Measurements from ENCODE around the gene SLCO3A1.
"Not testable (repeated sequence)": the region's sequence is repeated elsewhere in the genome, so short reads cannot be mapped to it uniquely, and the experiment has no call there.

The SLCO3A1 gene

DNA sequence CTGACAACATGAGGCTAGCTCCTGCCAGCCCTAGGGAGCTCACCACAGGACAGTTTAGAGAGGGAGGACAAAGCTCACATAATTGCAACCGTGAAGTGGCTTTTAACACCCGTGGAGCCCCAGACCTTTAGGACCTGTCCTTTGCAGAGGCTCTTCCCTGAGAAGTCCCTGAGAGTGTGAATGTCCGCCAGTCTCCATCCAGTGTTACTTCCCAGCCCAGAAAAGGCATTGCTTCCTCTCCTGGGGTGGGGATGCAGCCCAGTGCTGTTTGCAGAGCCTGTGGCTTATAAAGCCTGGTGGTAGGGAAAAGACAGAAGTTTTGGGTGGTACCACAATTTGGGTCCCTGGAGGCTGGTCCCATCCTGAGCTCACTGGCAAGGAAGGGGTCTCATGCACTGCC is 182.0 kb downstream of the SLCO3A1 start:
- DNase-seq (ENCODE audit: low read depth in 2 of 2): no peak

DNA sequence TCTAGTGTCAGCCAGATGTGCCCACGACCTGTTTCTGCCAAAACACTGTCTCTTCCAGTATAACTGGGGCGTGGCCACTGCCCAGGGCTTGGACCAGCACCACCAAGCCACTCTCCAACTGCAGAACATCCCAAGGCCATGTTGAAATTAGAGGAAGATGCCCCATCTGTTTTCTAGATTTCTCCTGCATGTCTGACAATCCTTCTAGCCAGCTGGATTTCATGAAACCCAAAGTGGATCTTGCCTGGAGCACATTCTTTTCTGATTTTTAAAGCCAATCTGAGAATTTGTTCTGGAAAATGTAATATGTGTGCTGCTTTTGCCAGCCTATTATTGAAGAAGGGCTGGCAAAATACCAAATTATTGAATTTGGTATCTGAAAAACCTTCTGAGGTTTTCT is 182.5 kb downstream of the SLCO3A1 start:
- DNase-seq (ENCODE audit: low read depth in 2 of 2): no peak

DNA sequence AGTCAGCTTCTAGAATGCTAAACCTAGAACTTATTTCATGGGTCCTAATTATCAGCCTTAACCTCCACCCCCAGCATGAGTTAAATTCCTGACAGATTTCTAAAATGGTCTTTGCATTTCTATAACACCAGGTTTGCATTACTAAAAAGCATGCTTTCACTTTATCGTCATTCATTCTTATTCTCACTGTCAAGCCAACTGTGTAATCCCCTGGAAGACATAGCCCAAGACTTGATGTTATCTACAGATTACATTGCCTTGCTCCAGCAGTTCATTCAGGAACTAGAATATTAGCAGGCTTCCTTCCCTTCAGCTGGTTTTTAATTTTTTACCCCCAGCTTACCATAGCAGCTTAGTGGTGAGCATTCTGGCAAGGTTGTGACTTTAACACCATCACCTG is 184.0 kb downstream of the SLCO3A1 start:
- DNase-seq (ENCODE audit: low read depth in 2 of 2): no peak

DNA sequence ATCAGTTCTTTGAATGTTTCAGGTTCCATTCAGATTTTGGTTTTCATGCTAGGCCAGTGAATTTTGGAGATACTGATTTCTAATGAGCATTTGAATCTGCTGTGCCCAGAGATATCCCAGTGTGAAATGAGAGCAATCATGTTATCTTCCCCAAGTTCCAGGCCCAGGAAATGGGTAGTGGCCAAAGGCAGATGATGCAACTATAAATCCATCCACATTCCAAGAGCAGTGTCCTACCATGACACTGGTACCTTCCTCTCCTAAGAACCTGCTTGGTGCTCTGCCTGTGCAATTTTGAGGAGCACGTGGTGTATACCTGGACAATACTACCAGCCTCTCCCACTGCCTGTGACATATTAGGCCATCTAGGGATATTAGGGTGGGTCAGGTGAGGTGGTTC is 186.8 kb downstream of the SLCO3A1 start:
- DNase-seq (ENCODE audit: low read depth in 2 of 2): no peak

DNA sequence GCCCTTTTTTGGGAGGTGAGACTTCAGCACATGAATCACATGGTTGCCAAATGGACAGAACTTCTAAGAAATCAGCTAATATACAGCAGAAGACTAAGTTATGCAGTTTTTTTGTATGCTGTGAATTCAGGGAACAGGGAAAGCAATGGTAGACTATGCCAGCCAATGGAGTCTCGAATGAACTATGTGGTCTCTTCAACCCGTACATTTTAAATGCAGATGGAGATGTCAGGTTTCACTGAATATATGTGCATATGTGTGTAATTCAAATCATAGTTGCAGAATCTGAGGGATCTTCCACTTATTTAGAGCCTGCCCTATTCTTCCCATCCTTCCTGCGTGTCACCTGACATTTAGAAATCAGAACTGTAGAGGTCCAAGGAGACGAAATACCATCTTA is 187.9 kb downstream of the SLCO3A1 start:
- no peak for DNase-seq (ENCODE audit: low read depth in 2 of 2)

DNA sequence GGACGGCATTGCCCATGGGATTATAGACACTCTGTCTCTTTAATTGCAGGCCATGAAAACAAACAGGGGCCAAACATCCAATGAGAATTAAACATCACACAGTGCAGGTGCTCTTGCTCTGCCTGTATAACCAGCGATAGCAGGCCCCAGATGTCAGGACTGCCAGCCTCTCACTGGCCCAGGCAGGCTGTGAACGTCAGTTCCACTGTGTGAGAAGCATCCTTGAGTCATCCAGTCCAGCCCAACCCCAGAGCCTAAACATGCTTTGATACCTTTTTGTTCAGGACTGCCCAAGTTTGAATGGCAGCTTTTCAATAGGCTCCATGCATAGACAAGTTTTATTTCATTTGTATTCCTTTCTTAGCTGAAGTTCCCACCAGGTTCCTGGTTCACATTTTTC is 189.8 kb downstream of the SLCO3A1 start:
- DNase-seq (ENCODE audit: low read depth in 2 of 2): no peak

DNA sequence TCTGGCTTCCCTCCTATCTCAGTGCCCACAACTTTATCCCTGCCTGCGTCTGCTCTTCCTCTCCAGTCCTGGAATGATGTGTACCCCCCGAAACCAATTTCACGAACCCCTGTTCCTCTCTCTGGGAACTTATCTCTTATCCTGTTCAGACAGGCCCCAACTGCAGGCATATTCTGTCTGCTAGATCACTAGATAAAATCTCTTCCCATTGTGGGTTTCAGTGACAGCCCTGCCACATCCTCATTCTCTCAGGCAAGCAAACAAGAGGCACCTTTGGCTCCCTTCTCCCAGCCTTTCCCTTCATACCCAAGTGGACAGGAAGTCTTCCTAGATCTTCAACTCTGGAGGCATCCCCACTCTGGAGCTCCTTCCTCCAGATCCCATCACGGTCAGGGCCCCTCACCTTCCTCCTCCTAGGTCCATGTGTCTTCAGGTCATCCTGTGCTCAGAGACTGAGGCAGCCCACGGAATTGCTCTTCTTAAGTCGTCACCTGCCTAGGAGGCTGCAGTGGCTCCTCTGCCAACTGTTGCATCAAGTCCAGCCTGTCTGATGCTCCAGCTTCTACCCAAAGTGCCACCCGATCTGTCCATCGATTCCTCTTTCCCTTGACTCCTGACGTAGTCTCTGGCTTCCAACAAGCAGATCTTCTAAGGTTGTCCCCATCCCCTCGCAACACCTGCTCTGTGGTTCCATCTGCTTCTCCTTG is 190.8 kb downstream of the SLCO3A1 start:
- no peak for DNase-seq (ENCODE audit: low read depth in 2 of 2)

DNA sequence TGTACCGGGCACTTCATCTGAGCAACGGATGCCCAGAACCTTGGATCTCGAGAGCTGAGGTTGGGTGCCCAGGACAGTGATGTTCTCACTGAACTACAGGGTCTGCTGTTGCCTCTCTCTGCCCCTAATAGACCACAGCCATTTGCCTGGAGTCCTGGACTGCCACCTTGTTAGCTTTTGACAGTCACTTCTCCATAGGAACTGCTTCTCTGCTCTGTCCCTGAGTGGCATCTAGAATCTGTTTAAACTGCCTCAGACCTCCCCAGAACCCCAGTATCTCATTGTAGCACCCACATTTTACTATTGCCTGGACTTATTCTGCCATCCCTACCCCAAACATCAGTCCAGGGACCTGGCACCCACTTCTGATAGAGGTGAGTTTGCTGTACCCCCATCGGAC is 194.4 kb downstream of the SLCO3A1 start:
- DNase-seq (ENCODE audit: low read depth in 2 of 2): no peak

DNA sequence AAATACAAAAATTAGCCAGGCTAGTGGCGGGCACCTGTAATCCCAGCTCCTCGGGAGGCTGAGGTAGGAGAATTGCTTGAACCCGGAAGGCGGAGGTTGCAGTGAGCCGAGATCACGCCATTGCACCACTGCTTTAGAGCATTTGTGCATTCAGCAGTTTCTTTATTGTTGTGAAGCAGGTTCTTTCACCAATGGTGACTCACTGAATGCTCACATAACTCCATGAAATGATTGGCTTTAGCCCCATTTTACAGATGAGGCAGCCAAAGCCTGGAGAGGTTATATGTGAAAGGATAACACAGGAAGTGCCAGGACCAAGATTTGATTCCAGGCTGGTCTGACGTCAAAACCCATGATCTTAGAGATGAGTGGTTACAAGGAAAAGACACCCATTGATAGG is 195.2 kb downstream of the SLCO3A1 start:
- no peak for DNase-seq (ENCODE audit: low read depth in 2 of 2)

DNA sequence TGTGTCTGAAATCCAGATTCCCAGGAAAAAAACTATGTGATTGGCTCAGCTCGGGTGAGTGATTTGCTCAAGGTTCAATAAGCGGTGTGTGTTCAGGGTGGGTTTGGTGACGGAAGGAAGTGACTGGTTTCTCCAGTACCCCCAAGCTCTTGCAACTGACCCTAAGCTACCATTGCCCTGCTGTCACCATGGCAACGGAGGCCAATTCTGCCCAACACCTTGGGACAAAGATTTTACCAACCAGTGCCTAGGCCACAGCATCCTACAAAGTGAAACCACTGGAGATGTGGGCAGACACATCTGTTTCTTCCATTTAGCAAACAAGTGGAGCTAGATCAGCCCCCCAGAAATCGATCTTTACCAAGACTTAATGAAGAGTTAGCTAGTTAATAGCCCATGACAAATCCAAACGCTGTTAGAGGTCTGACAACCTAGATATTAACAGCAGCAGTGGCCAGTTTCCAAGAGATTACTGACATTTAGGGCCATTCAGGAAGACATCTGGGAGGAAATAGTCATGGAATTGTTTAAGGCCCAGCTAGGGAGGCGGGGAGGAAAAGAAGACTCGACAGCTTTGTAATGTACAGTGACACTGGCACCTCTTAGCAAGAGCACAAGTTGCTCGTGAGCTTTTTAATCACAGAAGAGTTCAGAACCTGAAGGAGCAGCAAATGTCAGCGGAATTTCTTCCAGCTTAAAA is 195.9 kb downstream of the SLCO3A1 start:
- DNase-seq (ENCODE audit: low read depth in 2 of 2): no peak

DNA sequence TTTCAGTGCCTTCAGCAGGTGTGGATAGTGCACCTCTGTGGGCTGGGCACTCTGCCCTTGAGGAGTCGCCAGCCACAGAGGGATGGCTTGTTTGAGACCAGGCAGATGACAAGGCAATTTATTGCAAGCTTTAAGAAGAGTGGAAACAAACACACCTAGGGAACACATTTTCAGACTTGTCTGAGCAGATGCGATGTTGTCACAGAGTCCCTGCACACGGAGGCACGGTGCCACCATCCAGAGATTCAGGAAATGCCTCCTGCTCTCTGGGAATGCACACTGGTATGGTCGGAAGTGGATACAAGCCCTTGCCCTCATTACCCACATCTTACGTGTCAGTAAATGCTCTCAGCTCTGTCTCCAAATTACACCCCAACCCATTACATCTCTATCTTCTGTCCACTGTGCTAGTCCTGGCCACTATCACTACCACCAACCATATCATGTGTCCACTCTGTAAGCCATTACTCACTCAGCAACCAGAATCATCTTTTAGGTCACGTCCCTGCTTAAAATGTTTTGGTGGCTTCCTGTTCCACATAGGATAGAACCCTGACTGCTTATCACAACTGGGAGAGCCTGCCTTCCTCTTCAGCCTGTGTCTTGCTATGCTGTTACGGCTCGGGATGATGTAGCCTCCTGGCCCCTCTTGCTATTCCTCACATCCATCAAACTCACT is 196.9 kb downstream of the SLCO3A1 start:
- no peak for DNase-seq (ENCODE audit: low read depth in 2 of 2)

DNA sequence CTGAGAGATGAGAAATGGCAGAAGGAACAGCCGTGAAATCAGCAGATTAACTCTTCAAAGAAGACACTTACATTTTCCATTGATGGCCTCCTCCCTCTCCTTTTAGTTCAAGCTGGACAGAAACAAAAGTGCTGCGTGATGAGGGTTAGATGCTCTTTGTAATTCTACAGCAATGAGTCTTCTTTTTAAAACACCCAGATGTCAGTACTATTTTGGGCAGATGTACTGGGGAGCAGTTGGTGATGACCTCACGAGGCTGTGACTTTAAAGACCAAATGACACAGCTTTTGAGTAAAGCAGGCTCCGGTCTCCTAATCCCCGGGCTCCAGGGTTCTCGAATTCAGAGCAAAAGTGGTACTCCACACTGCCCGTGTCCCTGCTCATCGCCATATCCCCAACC is 198.2 kb downstream of the SLCO3A1 start:
- no peak for DNase-seq (ENCODE audit: low read depth in 2 of 2)

DNA sequence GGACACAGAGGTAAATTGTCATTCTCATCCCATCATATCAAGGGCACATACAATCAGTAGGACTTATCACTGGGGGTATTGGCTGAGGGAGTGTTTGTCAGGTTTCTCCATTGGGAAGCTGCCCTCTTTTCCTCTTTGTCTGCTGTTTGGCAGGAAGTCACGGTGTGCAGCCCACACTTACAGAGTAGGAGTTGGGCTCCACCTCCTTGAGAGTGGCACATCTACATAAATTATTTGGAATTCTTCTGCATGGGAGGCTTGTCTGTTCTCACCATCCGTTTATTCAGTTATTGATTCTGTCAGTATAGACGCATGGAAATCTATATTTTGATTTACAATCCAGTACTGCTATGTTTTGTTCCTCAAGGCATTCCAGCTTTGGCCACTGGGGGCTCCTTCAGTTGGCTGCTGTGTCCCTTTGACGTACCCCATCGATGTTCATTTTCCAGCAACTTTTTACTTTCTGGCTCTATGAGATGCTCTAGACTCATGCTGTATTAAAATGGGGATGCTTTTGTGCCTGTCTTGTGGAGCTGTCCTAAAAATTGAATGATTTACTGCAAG is 200.3 kb downstream of the SLCO3A1 start:
- no peak for DNase-seq (ENCODE audit: low read depth in 2 of 2)

DNA sequence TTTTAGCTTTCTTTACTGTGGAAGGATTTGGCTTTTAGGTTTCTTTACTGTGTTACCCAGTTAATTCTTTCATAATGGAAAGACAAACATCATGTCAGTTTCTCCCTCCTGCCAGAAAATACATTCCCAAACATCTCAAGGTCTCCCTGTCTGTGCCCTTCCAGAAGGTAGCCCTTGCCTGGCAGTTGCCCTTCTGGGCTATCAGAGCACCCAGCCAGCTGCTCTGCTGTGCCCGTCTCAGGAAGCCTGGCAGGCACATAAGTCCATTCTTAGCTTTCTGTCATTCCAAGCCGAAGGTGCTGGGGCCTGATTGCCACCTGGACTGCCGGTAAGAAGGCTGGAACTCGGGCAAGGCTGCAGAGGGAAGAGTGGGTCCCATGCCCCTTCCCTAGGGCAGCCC is 203.4 kb downstream of the SLCO3A1 start:
- no peak for DNase-seq (ENCODE audit: low read depth in 2 of 2)

DNA sequence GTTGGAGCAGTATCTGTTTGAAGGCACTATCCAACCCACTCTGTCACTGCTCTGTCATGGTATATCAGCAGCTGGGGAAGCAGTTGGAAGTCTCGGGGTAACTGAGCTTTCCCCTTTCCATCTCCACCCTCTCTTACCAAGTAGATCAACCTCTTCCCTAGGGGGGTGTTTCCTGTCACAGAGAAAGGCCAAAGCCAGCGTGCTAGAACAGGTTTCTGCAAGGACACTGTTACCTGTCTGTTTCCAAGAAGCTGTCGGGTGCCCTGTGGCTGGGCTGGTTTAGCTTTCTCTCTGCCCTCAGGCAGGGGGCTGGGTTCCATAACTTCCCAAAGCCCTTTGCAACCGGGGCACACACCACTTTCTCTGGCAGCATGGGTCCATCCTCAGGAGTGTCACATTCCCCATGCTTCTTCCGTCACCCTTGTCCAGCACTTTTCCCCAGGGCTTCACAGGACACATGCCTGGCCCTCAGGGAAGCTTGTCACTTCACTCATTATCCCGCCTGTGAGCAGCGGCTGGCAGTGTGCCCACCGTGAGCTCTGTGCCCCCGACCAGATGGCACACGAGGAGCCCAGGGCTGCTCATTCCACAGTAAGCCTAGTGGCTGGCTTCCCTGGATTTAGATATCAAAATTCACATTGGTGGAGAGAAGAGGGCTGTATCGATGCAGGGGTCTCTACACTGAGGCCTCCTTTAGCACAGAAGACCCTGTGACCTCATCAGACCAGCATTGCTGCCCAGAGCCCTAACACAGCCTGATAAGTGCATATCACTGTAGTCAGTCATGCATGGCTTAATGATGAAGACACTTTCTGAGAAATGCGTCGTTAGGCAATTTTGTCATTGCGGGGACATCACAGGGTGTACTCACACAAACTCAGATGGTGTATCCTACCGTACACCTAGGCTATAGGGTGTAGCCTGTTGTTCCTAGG is 205.8 kb downstream of the SLCO3A1 start:
- no peak for DNase-seq (ENCODE audit: low read depth in 2 of 2)

DNA sequence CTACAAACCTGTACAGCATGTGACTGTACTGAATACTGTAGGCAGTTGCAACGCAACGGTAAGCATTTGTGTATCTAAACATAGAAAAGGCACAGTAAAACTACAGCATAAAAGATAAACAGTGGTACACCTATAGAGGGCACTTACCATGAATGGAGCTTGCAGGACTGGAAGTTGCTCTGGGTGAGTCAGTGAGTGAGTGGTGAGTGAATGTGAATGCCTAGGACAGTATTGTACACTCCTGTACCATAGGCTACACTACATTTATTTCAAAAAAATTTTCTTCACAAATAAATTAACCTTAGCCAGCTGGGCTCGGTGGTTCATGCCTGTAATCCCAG is 206.4 kb downstream of the SLCO3A1 start:
- DNase-seq (ENCODE audit: low read depth in 2 of 2): not testable (repeated sequence)

DNA sequence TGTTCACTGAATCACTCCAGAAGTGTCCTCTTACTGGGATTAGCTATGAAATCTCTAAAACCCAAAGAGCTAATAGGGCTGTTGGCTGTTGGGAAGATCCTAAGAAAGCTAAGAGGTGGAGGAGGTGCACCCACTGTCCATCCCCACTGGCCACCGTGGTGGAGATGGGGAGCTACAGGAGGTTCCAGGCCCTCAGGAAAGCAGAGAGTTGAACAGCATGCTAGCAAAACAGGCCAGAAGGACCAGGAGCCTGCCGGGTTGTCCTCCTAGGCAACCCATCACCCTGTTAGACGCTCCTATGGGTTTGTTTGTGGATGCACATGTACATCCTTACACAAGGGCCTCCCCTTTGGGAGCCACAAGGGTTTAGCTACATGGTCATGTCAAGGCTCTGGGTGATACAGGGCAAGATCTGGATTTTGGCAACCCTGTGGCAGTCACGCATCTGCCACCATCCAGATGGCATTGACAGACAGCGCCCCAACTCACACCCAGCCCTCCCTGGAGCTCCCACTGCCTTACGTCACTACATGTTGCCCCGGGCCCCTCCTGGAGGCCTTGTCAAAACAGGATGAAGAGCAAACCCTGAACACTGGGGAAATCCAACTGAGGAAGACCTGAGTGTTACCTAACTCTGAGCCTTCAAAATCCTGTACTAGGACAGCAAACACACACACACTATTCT is 208.1 kb downstream of the SLCO3A1 start:
- DNase-seq (ENCODE audit: low read depth in 2 of 2): no peak

DNA sequence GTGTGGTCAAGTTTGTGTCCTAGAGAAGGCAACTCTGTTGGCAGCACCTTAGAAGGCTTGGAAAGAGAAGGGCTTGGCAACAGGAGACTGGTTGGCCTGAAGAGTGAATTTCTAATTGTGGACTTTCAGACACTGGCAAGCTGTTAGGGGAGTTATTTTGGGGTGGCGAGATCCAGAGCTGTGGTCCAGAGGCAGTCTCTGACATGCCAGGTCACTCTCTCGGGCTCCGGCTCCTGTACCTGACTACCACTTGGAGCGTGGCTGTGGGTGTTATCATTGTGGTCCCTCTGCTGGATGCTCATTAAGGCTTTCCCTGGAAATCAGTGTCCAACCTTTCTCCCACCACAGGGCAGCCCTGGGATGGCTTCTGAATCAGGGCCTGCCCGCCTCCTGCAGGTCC is 209.0 kb downstream of the SLCO3A1 start:
- no peak for DNase-seq (ENCODE audit: low read depth in 2 of 2)

DNA sequence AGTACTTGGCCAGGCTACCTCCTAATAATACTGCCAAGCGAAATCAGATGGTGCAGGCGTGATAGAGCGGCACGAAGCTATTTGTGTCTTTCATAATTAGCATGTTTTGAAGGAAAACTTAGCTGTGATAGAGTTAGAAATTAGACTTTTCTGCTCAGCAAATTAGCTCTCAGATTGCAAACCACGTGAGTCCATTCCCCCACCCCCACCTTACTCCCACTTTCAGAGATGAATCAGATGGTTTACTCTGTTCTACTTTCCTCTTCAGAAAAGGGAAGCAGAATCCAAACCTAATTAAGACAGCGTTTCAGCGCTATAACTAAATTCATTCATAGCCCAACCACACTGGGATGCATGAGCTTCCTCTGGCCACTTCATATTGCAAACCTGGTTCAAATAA is 214.6 kb downstream of the SLCO3A1 start:
- DNase-seq (ENCODE audit: low read depth in 2 of 2): no peak

DNA sequence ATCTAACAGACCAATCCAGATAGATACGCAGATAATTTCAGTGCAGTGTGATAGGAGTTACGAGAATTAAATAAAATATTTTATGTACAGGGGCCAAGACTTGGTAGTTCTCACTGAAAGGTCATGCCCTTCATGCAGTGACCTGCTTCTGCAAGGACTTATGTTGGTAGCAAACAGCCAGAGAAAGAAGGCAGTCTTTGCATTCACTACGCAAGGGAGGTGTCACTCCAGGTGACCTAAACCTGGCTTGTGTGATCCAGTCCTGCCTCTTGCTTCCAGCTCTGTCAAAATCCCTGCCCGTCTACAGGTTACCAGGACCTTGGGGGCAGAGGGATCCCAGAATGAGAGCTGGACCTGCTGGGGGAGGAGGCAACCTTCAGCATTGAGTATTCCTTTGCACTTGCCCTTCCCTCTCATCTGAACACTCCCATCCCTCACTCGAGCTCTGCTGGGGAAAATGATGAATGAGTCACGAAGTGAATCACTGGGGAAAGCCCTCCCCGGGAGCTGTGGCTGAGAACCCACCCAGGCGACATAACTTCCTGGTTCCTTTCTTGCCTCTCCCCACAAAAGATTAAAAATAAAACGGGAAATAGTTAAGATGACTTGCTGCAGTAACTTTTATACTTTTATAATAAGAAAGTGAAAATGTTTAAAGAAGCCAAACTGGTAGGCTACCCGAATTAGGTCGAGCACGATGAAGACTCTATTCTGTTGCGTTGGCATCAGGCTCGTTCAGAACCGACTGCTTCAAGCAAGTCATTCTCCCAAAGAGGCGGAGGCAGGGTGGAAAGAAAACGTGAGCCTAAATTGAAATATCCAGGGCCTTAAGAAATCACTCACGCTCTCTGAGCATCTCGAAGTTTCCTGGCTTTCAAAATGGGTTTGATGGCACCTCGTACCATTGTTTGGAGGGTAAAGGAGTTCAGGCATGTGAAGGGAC is 216.1 kb downstream of the SLCO3A1 start:
- DNase-seq (ENCODE audit: low read depth in 2 of 2): peak; percentile 37 to 38

Data from fibroblast of skin of left biceps (primary cell).